ENCODE data around the gene CLASRP.
"Not testable (repeated sequence)": the region's sequence is repeated elsewhere in the genome, so short reads cannot be mapped to it uniquely, and the experiment has no call there.

The CLASRP gene

GRCh38 chr19:45107621-45108150 is 68.8 kb downstream of the CLASRP start:
- Histone ChIP-seq H3K36me3 (ENCODE audit: control insufficient read depth, insufficient read depth, low read length) (no peaks in the 10 kb centered on the region), H3K9ac (ENCODE audit: low read length) (no peak overlapping the region), H3K4me1 (ENCODE audit: control insufficient read depth, insufficient read depth, low read length) (peaks cover 5% of the 10 kb centered on the region), H3K27ac (ENCODE audit: low read depth, low read length) (no peak overlapping the region), H3K27me3 (ENCODE audit: control insufficient read depth, insufficient read depth, low read length) (no peaks in the 10 kb centered on the region), H3K4me3 (ENCODE audit: low read length) (no peak overlapping the region)

- Histone ChIP-seq H3K9ac (ENCODE audit: low read length) (no peak overlapping the region), H3K36me3 (ENCODE audit: control insufficient read depth, insufficient read depth, low read length) (no peaks in the 10 kb centered on the region), H3K4me3 (ENCODE audit: low read length) (no peak overlapping the region), H3K27me3 (ENCODE audit: control insufficient read depth, insufficient read depth, low read length) (no peaks in the 10 kb centered on the region), H3K27ac (ENCODE audit: low read depth, low read length) (no peak overlapping the region), H3K4me1 (ENCODE audit: control insufficient read depth, insufficient read depth, low read length) (no peaks in the 10 kb centered on the region)
Observed at GRCh38 chr19:45110851-45111266, 72.0 kb downstream of the CLASRP start.

- no peak overlapping the region for H3K4me3 ChIP-seq (ENCODE audit: low read length)
- no peak overlapping the region for H3K27ac ChIP-seq (ENCODE audit: low read depth, low read length)
- peaks cover 2% of the 10 kb centered on the region for H3K4me1 ChIP-seq (ENCODE audit: control insufficient read depth, insufficient read depth, low read length)
- H3K9ac ChIP-seq (ENCODE audit: low read length), result no peak overlapping the region
- no peaks in the 10 kb centered on the region for H3K27me3 ChIP-seq (ENCODE audit: control insufficient read depth, insufficient read depth, low read length)
- no peaks in the 10 kb centered on the region for H3K36me3 ChIP-seq (ENCODE audit: control insufficient read depth, insufficient read depth, low read length)
Observed at GRCh38 chr19:45112111-45112827, 73.4 kb downstream of the CLASRP start.

- Histone ChIP-seq H3K27ac (ENCODE audit: low read depth, low read length) (no peak overlapping the region), H3K27me3 (ENCODE audit: control insufficient read depth, insufficient read depth, low read length) (no peaks in the 10 kb centered on the region), H3K4me3 (ENCODE audit: low read length) (no peak overlapping the region), H3K4me1 (ENCODE audit: control insufficient read depth, insufficient read depth, low read length) (peaks cover 3% of the 10 kb centered on the region), H3K36me3 (ENCODE audit: control insufficient read depth, insufficient read depth, low read length) (no peaks in the 10 kb centered on the region), H3K9ac (ENCODE audit: low read length) (no peak overlapping the region)
Observed at GRCh38 chr19:45113628-45114027, 74.8 kb downstream of the CLASRP start.

- Histone ChIP-seq H3K9ac (ENCODE audit: low read length) (no peak overlapping the region), H3K36me3 (ENCODE audit: control insufficient read depth, insufficient read depth, low read length) (no peaks in the 10 kb centered on the region), H3K4me1 (ENCODE audit: control insufficient read depth, insufficient read depth, low read length) (peaks cover 3% of the 10 kb centered on the region), H3K4me3 (ENCODE audit: low read length) (no peak overlapping the region), H3K27me3 (ENCODE audit: control insufficient read depth, insufficient read depth, low read length) (no peaks in the 10 kb centered on the region), H3K27ac (ENCODE audit: low read depth, low read length) (no peak overlapping the region)
Observed at GRCh38 chr19:45114116-45114515, 75.3 kb downstream of the CLASRP start.

GRCh38 chr19:45115809-45116615 is 77.2 kb downstream of the CLASRP start:
- H3K9ac ChIP-seq (ENCODE audit: low read length), result no peak overlapping the region
- no peak overlapping the region for H3K27ac ChIP-seq (ENCODE audit: low read depth, low read length)
- H3K27me3 ChIP-seq (ENCODE audit: control insufficient read depth, insufficient read depth, low read length), result no peaks in the 10 kb centered on the region
- H3K4me3 ChIP-seq (ENCODE audit: low read length), result no peak overlapping the region
- peaks cover 3% of the 10 kb centered on the region for H3K4me1 ChIP-seq (ENCODE audit: control insufficient read depth, insufficient read depth, low read length)
- no peaks in the 10 kb centered on the region for H3K36me3 ChIP-seq (ENCODE audit: control insufficient read depth, insufficient read depth, low read length)

- Histone ChIP-seq H3K36me3 (ENCODE audit: control insufficient read depth, insufficient read depth, low read length) (no peaks in the 10 kb centered on the region), H3K9ac (ENCODE audit: low read length) (no peak overlapping the region), H3K4me1 (ENCODE audit: control insufficient read depth, insufficient read depth, low read length) (peaks cover 3% of the 10 kb centered on the region), H3K27me3 (ENCODE audit: control insufficient read depth, insufficient read depth, low read length) (no peaks in the 10 kb centered on the region), H3K27ac (ENCODE audit: low read depth, low read length) (no peak overlapping the region), H3K4me3 (ENCODE audit: low read length) (no peak overlapping the region)
Observed at GRCh38 chr19:45117167-45117594, 78.3 kb downstream of the CLASRP start.

- Histone ChIP-seq H3K27me3 (ENCODE audit: control insufficient read depth, insufficient read depth, low read length) (no peaks in the 10 kb centered on the region), H3K36me3 (ENCODE audit: control insufficient read depth, insufficient read depth, low read length) (no peaks in the 10 kb centered on the region), H3K4me3 (ENCODE audit: low read length) (no peak overlapping the region), H3K27ac (ENCODE audit: low read depth, low read length) (no peak overlapping the region), H3K4me1 (ENCODE audit: control insufficient read depth, insufficient read depth, low read length) (peaks cover 3% of the 10 kb centered on the region), H3K9ac (ENCODE audit: low read length) (no peak overlapping the region)
Observed at GRCh38 chr19:45117671-45118070, 78.8 kb downstream of the CLASRP start.

GRCh38 chr19:45118106-45118505 is 79.3 kb downstream of the CLASRP start:
- Histone ChIP-seq H3K27ac (ENCODE audit: low read depth, low read length) (no peak overlapping the region), H3K4me3 (ENCODE audit: low read length) (no peak overlapping the region), H3K27me3 (ENCODE audit: control insufficient read depth, insufficient read depth, low read length) (no peaks in the 10 kb centered on the region), H3K36me3 (ENCODE audit: control insufficient read depth, insufficient read depth, low read length) (no peaks in the 10 kb centered on the region), H3K9ac (ENCODE audit: low read length) (no peak overlapping the region), H3K4me1 (ENCODE audit: control insufficient read depth, insufficient read depth, low read length) (peaks cover 3% of the 10 kb centered on the region)

GRCh38 chr19:45118591-45119355 is 79.9 kb downstream of the CLASRP start:
- not testable (repeated sequence) for H3K27ac ChIP-seq (ENCODE audit: low read depth, low read length); H3K27me3 ChIP-seq (ENCODE audit: control insufficient read depth, insufficient read depth, low read length); H3K36me3 ChIP-seq (ENCODE audit: control insufficient read depth, insufficient read depth, low read length); H3K4me3 ChIP-seq (ENCODE audit: low read length); H3K4me1 ChIP-seq (ENCODE audit: control insufficient read depth, insufficient read depth, low read length); H3K9ac ChIP-seq (ENCODE audit: low read length)

- no peak overlapping the region for H3K9ac ChIP-seq (ENCODE audit: low read length)
- peaks cover 3% of the 10 kb centered on the region for H3K4me1 ChIP-seq (ENCODE audit: control insufficient read depth, insufficient read depth, low read length)
- H3K4me3 ChIP-seq (ENCODE audit: low read length), result no peak overlapping the region
- no peak overlapping the region for H3K27ac ChIP-seq (ENCODE audit: low read depth, low read length)
- H3K27me3 ChIP-seq (ENCODE audit: control insufficient read depth, insufficient read depth, low read length), result no peaks in the 10 kb centered on the region
- no peaks in the 10 kb centered on the region for H3K36me3 ChIP-seq (ENCODE audit: control insufficient read depth, insufficient read depth, low read length)
Observed at GRCh38 chr19:45119582-45119981, 80.7 kb downstream of the CLASRP start.

Measured in rectal smooth muscle tissue (tissue), 1 donor.